SK-N-SH (cell line): ENCODE measurements around the gene RUNDC1.

Experiments used
- CTCF ChIP-seq: fragments of 200-600 bp; sonication (generic); IDR thresholded peaks from 2 replicates; pipeline ENCODE4 v1.6.1; 2017; ENCODE audit warnings: antibody characterized with exemption, mild to moderate bottlenecking, moderate library complexity
- RFX5 ChIP-seq: IDR thresholded peaks from 2 replicates; pipeline ENCODE4 v1.6.1; 2012; ENCODE audit warnings: mild to moderate bottlenecking, improper control_type of control experiment, low read length
- SMC3 ChIP-seq: IDR thresholded peaks from 2 replicates; pipeline ENCODE4 v1.6.1; 2012; ENCODE audit warnings: low read depth, low read length, improper control_type of control experiment

GRCh38 chr17:42992872-42993271, 12.5 kb downstream of the RUNDC1 start:
- no peak for TF ChIP-seq RFX5
- TF ChIP-seq CTCF: no peak
- no peak for TF ChIP-seq SMC3
